ENCODE data around the gene FCN1. TPM values are rescaled to one million over a fixed set of nuclear protein-coding genes. Genes with fewer than 3 reads are reported as not detected.
"Not testable (repeated sequence)": the region's sequence is repeated elsewhere in the genome, so short reads cannot be mapped to it uniquely, and the experiment has no call there.

Gene FCN1
- total RNA-seq, 1 donor from 2014 or later: not detected

- H3K4me3 ChIP-seq (ENCODE audit: low read depth, low read length): no peak overlapping the region
- TF ChIP-seq, protein P1, sequence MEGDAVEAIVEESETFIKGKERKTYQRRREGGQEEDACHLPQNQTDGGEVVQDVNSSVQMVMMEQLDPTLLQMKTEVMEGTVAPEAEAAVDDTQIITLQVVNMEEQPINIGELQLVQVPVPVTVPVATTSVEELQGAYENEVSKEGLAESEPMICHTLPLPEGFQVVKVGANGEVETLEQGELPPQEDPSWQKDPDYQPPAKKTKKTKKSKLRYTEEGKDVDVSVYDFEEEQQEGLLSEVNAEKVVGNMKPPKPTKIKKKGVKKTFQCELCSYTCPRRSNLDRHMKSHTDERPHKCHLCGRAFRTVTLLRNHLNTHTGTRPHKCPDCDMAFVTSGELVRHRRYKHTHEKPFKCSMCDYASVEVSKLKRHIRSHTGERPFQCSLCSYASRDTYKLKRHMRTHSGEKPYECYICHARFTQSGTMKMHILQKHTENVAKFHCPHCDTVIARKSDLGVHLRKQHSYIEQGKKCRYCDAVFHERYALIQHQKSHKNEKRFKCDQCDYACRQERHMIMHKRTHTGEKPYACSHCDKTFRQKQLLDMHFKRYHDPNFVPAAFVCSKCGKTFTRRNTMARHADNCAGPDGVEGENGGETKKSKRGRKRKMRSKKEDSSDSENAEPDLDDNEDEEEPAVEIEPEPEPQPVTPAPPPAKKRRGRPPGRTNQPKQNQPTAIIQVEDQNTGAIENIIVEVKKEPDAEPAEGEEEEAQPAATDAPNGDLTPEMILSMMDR (IDR thresholded peaks at IDR 0.05; ENCODE audit: insufficient read depth, low read length, poor library complexity, severe bottlenecking): no peak
- no peaks in the 10 kb centered on the region for H3K36me3 ChIP-seq (ENCODE audit: control insufficient read depth, insufficient read depth, low read length)
Observed at GRCh38 chr9:134960701-134961181, 43.0 kb upstream of the FCN1 start.

GRCh38 chr9:134959971-134960310 lies 42.2 kb upstream of the FCN1 start:
- Histone ChIP-seq H3K4me3 (ENCODE audit: low read depth, low read length) (no peak overlapping the region), H3K36me3 (ENCODE audit: control insufficient read depth, insufficient read depth, low read length) (no peaks in the 10 kb centered on the region), H3K27me3 (ENCODE audit: control insufficient read depth, insufficient read depth, low read length) (no peaks in the 10 kb centered on the region)
- TF ChIP-seq, protein P1 (IDR thresholded peaks at IDR 0.05; ENCODE audit: insufficient read depth, low read length, poor library complexity, severe bottlenecking): no peak
- DNase-seq (ENCODE audit: low read depth): no peak

More at GRCh38 chr9:134960701-134961181, 43.0 kb upstream of the FCN1 start:
- no peak for DNase-seq (ENCODE audit: low read depth)
- no peaks in the 10 kb centered on the region for H3K27me3 ChIP-seq (ENCODE audit: control insufficient read depth, insufficient read depth, low read length)

DNA sequence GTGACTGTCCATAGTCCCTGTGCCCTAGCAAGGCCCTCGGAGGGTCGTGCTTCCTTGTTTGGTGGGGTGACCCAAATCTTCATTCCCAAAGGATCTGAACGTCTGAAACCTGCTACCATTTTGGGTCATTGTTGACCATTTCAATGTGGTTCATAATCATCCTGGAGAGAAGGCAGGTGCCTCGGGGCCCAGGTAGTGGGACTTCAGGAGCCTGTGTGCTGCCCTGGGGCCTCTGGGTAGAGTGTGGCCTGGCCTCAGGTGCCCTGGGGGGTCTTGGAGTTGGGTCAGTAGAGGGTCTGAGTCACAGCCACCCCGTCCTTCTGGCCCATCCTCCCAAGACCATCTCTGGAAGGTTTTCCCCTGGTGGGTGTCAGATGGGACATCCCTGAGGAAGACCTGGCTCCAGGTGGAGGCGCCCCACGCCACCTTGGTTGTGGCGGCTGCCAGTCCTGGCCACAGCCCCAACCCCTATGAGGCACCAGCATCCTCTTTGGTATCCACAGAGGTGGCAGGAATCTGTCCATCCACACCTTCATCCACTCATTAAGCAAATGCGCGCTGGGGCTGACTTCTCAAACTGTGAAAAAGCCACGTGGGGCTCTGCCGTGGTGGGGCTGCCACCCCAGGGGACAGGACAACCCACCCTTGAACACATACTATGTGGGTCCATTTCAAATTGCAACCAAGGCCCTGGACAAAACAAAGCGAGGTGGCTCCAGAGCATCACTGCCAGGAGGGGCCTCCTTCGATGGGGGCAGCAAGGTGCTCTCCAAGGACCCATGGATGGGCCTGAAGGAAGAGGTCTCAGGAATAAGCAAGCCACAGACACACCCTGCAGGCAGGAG lies 41.6 kb upstream of the FCN1 start:
- TF ChIP-seq, protein P1 (IDR thresholded peaks at IDR 0.05; ENCODE audit: insufficient read depth, low read length, poor library complexity, severe bottlenecking): no peak
- DNase-seq (ENCODE audit: low read depth): no peak
- Histone ChIP-seq H3K36me3 (ENCODE audit: control insufficient read depth, insufficient read depth, low read length) (no peaks in the 10 kb centered on the region), H3K4me3 (ENCODE audit: low read depth, low read length) (no peak overlapping the region), H3K27me3 (ENCODE audit: control insufficient read depth, insufficient read depth, low read length) (no peaks in the 10 kb centered on the region)

DNA sequence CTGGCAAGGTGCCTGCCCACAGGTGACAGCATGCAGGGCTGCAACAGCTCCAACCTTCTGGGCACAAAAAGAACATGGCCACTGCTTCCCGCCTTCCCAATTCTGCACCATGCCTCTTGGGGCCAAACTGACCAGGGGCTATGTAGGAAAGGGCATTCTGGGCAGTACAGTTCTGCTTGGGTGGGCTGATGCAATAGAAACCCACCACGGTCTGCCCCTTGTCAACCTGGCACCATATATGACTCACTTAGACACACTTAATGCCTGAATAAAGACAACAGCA lies 40.2 kb upstream of the FCN1 start:
- no peak for DNase-seq (ENCODE audit: low read depth)
- TF ChIP-seq, protein P1 (IDR thresholded peaks at IDR 0.05; ENCODE audit: insufficient read depth, low read length, poor library complexity, severe bottlenecking): no peak
- Histone ChIP-seq H3K27me3 (ENCODE audit: control insufficient read depth, insufficient read depth, low read length) (no peaks in the 10 kb centered on the region), H3K4me3 (ENCODE audit: low read depth, low read length) (no peak overlapping the region), H3K36me3 (ENCODE audit: control insufficient read depth, insufficient read depth, low read length) (no peaks in the 10 kb centered on the region)

DNA sequence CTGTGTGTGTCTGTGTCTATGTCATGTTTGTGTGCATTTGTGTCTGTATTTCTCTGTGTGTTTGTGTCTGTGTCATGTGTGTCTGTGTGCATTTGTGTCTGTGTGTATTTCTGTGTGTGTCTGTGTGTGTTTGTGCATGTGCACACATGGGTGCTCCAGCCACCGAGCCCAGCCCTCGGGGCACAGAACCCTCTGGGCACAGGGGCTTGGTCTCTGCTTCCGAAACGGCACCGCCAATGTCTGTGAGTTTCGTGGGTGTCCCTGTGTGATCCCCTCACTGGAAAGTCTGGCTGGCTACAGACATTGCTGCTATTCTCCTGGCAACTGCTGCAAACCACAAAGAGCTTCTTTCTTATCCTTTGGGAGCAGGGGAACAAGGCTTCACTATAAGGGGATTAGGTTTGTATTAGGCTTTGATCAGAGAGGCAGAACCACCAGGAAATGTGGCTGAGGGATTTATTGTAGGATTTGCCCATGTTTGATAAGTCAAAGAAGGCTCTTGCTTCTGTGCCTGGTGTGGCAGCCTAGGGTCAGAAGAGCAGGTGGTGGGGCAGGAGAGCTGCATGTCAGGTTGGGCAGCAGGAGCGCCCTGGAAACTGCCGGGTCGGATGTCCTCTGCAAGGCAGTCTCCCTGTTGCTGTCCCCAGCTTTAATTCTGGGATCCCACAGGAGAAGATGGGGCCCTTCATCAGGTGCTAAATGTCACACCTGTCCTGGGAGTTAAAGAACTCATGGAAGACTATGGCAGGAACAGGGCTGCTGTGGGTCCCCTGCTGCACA lies 39.6 kb upstream of the FCN1 start:
- Histone ChIP-seq H3K36me3 (ENCODE audit: control insufficient read depth, insufficient read depth, low read length) (no peaks in the 10 kb centered on the region), H3K4me3 (ENCODE audit: low read depth, low read length) (no peak overlapping the region), H3K27me3 (ENCODE audit: control insufficient read depth, insufficient read depth, low read length) (no peaks in the 10 kb centered on the region)
- TF ChIP-seq, protein P1 (IDR thresholded peaks at IDR 0.05; ENCODE audit: insufficient read depth, low read length, poor library complexity, severe bottlenecking): no peak
- DNase-seq (ENCODE audit: low read depth): no peak

- H3K27me3 ChIP-seq (ENCODE audit: control insufficient read depth, insufficient read depth, low read length); DNase-seq (ENCODE audit: low read depth); H3K4me3 ChIP-seq (ENCODE audit: low read depth, low read length): not testable (repeated sequence)
Observed at GRCh38 chr9:134956387-134956786, 38.7 kb upstream of the FCN1 start.

More at GRCh38 chr9:134956387-134956786, 38.7 kb upstream of the FCN1 start:
- H3K36me3 ChIP-seq (ENCODE audit: control insufficient read depth, insufficient read depth, low read length): not testable (repeated sequence)

Data from kidney epithelial cell (primary cell).